Testis (tissue), 2 donors: Measurements from ENCODE around the gene SATB2.

Source experiments
- CTCF ChIP-seq, 3 experiments: fragments of 450-650 bp in 2 of 3; fragments of 200-600 bp in 1 of 3; sonication (generic) in 1 of 3; IDR thresholded peaks; one replicate each; pipeline ENCODE4 v1.5.1; 2016 to 2019; ENCODE audit warnings: antibody characterized with exemption in 3 of 3, mild to moderate bottlenecking in 2 of 3, moderate library complexity in 1 of 3
- POLR2A ChIP-seq: fragments of 450-650 bp; IDR thresholded peaks from one replicate; pipeline ENCODE4 v1.6.1; 2017; ENCODE audit warnings: antibody characterized with exemption, mild to moderate bottlenecking, moderate library complexity

GRCh38 chr2:199414001-199414400 lies 43.7 kb downstream of the SATB2 start:
- no peak for TF ChIP-seq POLR2A
- no peak for TF ChIP-seq CTCF (IDR thresholded peaks at IDR 0.05)
